NCI-H1105 treated with DMSO at 0.1 percent for 48 hours (cell line): ENCODE data around the gene POU2AF3.
"Not testable (repeated sequence)": the region's sequence is repeated elsewhere in the genome, so short reads cannot be mapped to it uniquely, and the experiment has no call there.

Experiments used
- DNase-seq: peaks from one replicate; lab custom pipeline; 2025; lab: John Stamatoyannopoulos, UW

The POU2AF3 gene

GRCh38 chr11:111298413-111299100, at the start of gene POU2AF3:
TSS of gene POU2AF3 (plus strand) at chr11:111298546. CDS start at chr11:111298582, 36 bp downstream.
- no peak for DNase-seq

GRCh38 chr11:111250936-111251335, 47.4 kb upstream of the POU2AF3 start:
- DNase-seq, result no peak

- DNase-seq, result no peak
These were observed 45.2 kb upstream of the POU2AF3 start for GRCh38 chr11:111253131-111253530.

- no peak for DNase-seq
These were observed 44.7 kb upstream of the POU2AF3 start for GRCh38 chr11:111253630-111254029.

GRCh38 chr11:111258046-111258445, 40.3 kb upstream of the POU2AF3 start:
- no peak for DNase-seq

- no peak for DNase-seq
These were observed 38.5 kb upstream of the POU2AF3 start for GRCh38 chr11:111259896-111260295.

GRCh38 chr11:111260811-111261210, 37.5 kb upstream of the POU2AF3 start:
- no peak for DNase-seq

GRCh38 chr11:111264646-111265045, 33.7 kb upstream of the POU2AF3 start:
- no peak for DNase-seq

- no peak for DNase-seq
These were observed 32.9 kb upstream of the POU2AF3 start for GRCh38 chr11:111265421-111265820.

- not testable (repeated sequence) for DNase-seq
These were observed 30.0 kb upstream of the POU2AF3 start for GRCh38 chr11:111268303-111268702.

GRCh38 chr11:111269146-111269868, 29.0 kb upstream of the POU2AF3 start:
- DNase-seq, result no peak

GRCh38 chr11:111272420-111272819, 25.9 kb upstream of the POU2AF3 start:
- DNase-seq, result no peak

- no peak for DNase-seq
These were observed 15.7 kb upstream of the POU2AF3 start for GRCh38 chr11:111282562-111283075.

- no peak for DNase-seq
These were observed 14.3 kb upstream of the POU2AF3 start for GRCh38 chr11:111283945-111284481.

GRCh38 chr11:111285189-111286091, 12.9 kb upstream of the POU2AF3 start:
- DNase-seq, result no peak

- no peak for DNase-seq
These were observed 6.6 kb upstream of the POU2AF3 start for GRCh38 chr11:111291764-111292163.

- DNase-seq, result not testable (repeated sequence)
These were observed 5.9 kb upstream of the POU2AF3 start for GRCh38 chr11:111292408-111292807.

- DNase-seq, result no peak
These were observed 2.1 kb upstream of the POU2AF3 start for GRCh38 chr11:111296196-111296595.

- DNase-seq, result no peak
These were observed 650 bp upstream of the POU2AF3 start for GRCh38 chr11:111297696-111298095.

- no peak for DNase-seq
These were observed 1.0 kb downstream of the POU2AF3 start for GRCh38 chr11:111299101-111300026.

- DNase-seq, result no peak
These were observed 2.2 kb downstream of the POU2AF3 start for GRCh38 chr11:111300569-111300968.
